ACHN (cell line): ENCODE data around the gene SFTPB.
A peak's percentile ranks its signal among the peaks of the same experiment; 100 is the strongest.

Experiments used
- DNase-seq: peaks from one replicate; pipeline ENCODE4 v3.0.0-alpha.2; 2015
- in situ Hi-C: cut with HindIII; loops from 2 replicates; pipeline ENCODE4 v1.10.0; 2017; ENCODE audit warnings: low sequenced_read_pairs, low pct_ligation_motif_present, low pct_unique_long_range_greater_than_20kb

Gene SFTPB

DNA sequence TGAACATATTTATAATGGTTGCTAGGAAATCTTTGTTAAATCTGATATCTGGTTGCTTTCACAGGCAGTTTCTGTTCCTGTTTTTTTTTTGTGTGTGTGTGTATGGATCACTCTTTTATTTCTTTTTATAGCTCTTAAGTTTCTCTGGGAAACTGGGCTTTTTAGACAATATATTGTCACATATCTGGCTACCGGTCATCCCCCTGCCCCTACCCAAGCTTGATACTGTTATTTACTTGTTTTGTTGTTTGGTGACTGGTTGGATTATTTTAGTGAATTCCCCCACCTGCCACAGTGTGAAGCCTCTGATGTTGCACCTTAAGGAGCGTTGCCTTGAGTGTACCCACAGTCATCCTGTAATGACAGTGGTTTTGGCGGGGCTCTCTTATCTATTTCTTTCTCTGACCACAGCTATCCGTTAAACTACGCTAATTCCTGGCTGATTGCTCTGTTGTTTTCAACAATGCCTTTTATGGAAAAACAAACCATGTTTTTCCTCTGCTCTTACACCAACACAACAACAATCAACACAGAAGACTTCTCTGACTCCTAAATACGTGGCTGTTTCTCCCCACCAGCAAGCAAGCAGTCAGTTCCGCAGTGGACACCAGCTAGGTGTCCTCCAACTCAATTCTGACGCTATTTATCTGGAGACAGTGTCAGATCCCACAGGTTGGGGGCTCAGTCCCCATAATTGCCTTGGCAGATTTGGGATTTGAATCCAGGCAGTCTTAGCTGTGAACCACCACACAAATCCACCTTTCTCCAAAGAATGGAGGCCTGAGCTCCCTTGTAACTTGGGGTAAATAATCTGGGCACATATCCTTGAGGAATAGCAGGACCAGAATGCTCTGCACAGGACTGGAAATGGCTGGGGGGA, 37.0 kb upstream of the SFTPB start:
- in situ Hi-C loops = loop anchor here (25.0 kb wide), 1 partner anchor 107 kb away; no protein-coding TSS in a partner anchor
- DNase-seq = no peak

DNA sequence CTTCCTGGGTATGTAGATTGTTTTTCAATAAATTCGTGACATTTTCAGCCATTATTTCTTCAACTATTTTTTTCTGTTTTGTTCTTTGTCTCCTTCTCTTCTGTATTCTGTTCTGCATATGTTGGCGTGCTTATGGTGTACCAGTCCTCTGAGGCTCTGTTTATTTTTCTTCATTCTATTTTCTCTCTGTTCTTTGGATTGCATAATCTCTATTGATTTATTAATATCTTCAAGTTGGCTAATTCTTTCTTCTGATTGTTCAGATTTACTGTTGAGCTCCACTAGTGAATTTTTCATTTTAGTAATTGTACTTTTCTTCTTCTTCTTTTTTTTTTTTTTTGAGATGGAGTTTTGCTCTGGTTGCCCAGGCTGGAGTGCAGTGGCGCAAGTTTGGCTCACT, 36.0 kb upstream of the SFTPB start:
- in situ Hi-C loops = loop anchor here (25.0 kb wide), 1 partner anchor 108 kb away; no protein-coding TSS in a partner anchor
- no peak for DNase-seq

DNA sequence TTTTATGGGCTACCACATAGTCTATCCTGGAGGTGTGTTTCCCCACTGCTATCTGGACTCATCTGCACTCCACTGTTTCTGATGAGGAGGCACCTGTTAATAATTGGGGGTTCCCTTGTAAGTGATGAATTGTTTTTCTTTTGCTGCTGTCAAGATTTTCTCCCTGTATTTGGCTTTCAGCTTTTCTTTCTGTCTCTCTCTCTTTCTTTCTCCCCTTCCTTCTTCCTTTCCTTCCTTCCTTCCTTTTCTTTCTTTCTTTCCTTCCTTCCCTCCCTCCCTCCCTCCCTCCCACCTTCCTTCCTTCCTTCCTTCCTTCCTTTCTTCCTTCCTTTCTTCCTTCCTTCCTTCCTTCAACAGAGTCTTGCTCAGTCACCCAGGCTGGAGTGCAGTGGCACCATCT, 35.3 kb upstream of the SFTPB start:
- in situ Hi-C loops = loop anchor here (25.0 kb wide), 1 partner anchor 109 kb away; no protein-coding TSS in a partner anchor
- no peak for DNase-seq

DNA sequence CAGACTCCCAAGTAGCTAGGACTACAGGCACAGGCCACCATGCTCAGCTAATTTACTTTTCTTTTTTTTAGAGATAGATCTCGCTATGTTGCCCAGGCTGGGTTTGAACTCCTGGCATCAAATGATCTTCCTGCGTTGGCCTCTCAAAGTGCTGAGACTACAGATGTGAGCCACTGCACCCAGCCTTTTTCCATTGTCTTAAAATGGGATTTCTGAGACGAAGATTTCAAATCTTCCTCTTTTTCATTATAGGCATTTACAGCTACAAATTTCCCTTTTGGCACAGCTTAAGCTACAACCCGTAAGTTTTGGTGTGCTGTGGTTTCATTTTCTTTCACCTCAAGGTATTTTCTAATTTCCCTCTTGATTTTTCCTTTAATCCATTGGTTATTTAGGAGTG, 34.8 kb upstream of the SFTPB start:
- no peak for DNase-seq
- in situ Hi-C loops = loop anchor here (25.0 kb wide), 1 partner anchor 110 kb away; no protein-coding TSS in a partner anchor

DNA sequence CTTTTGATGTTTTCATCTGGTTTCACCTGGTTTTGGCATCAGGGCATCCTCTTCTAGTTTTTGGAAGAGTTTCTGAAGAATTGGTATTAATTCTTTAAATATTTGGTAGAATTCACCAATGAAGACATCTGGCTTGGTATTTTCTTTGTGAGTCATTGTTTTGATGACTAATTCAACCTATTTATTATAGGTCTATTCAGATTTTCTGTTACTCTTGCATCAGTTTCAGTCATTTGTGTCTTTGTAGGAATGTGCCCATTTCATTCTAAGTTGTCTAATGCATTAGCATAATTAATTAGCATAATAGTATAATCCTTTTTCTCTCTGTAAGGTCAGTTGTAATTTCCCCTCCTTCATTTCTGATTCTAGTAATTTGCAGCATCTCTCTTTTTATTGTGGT, 34.2 kb upstream of the SFTPB start:
- DNase-seq = peak; percentile 35
- in situ Hi-C loops = loop anchor here (25.0 kb wide), 1 partner anchor 110 kb away; no protein-coding TSS in a partner anchor

DNA sequence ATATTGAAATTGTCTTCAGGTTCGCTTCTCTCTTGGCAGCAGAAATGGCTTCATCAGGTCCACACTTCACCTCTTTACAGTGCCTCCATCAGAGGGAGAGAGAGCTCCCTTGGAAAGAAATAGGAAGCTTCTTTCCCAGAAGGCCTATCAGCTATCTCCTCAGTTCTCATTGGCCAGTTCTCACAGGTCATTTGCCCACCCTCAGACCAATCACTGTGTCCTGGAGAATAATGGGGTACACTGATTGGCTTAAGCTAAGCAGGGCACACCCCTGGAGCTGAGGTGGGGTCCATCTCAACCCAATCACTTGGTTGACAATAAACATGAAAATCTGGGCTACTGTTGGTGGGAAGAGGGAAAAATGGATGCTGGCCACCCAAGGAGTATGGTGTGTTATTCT, 31.3 kb upstream of the SFTPB start:
- DNase-seq = peak; percentile 7
- in situ Hi-C loops = no loop called here

DNA sequence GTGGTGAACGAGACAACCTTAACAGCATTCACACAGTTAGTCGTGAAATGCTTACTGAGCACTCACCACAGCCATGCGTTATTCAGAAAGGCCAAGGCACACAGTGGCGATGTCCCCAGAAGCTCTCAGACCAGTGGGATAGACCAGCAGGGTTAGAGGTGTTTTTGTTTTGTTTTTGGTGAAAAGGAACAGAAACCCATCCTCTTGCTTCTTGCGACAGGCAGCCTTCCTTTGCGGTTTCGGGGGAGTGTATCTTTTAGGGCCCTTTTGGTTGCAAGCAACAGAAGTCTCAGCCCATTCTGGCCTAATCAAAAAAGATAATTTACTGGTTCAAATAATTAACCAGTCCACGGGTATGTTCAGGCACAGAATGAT, 30.9 kb upstream of the SFTPB start:
- no peak for DNase-seq
- in situ Hi-C loops = no loop called here

DNA sequence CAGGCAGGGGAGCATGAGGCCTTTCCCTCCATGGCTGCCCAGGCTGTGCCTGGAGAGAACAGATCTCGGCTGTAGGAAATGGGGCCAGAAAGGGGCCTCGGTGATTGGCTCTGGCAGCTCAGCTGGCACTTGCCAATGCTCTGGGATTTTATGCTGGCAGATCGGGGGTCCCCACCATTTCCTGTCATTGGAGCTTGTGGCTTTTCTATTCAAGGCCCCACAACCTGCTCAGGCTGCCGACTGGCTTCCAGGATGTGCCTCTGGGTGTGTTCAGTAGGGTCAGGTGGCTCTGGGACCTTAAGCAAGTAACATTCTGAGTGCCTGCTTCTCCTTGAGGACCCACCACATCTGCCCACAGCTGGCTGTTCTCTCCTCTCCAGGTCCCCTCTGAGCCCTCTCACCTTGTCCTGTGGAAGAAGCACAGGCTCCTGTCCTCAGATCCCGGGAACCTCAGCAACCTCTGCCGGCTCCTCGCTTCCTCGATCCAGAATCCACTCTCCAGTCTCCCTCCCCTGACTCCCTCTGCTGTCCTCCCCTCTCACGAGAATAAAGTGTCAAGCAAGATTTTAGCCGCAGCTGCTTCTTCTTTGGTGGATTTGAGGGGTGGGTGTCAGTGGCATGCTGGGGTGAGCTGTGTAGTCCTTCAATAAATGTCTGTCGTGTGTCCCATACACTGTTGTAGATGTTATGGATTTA, 30.3 kb upstream of the SFTPB start:
- in situ Hi-C loops = no loop called here
- no peak for DNase-seq

DNA sequence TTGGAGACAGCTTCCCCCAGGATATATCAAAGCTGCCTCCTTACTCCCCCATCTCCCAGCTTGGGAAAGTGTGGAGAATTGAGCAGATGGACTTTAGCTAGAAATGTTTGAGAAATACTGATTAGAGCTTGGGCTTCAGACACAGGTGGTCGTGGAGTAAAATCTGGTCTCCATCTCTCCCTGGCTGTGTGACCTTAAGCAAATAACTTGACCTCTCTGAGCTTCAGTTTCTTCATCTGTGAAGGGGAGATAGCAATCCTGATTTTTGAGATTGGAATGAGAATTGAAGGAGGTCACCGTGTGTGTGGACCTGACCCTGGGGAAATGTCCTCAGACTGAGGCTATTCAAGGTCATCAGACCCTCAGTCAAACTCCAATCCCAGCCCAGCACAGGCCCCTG, 29.7 kb upstream of the SFTPB start:
- in situ Hi-C loops = no loop called here
- DNase-seq = no peak

DNA sequence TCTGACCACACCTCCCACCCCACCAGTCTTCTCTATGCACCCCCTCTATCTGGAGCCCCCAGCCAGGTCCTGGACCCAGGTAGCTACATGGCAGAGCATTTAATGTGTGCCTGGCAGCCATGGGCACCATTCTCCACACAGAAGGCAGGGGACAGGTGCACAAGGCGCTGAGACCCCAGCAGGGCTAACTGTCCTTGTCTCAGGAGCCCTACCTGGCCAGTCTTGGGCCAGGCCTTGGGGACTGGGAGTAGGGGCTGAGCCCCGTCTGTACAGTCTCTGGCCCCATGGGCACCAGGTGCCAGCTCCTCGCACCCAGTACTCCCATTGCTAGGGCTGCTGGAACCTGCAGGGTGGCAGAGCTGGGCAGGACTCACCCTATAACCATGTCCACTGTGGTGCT, 29.1 kb upstream of the SFTPB start:
- no peak for DNase-seq
- in situ Hi-C loops = no loop called here

DNA sequence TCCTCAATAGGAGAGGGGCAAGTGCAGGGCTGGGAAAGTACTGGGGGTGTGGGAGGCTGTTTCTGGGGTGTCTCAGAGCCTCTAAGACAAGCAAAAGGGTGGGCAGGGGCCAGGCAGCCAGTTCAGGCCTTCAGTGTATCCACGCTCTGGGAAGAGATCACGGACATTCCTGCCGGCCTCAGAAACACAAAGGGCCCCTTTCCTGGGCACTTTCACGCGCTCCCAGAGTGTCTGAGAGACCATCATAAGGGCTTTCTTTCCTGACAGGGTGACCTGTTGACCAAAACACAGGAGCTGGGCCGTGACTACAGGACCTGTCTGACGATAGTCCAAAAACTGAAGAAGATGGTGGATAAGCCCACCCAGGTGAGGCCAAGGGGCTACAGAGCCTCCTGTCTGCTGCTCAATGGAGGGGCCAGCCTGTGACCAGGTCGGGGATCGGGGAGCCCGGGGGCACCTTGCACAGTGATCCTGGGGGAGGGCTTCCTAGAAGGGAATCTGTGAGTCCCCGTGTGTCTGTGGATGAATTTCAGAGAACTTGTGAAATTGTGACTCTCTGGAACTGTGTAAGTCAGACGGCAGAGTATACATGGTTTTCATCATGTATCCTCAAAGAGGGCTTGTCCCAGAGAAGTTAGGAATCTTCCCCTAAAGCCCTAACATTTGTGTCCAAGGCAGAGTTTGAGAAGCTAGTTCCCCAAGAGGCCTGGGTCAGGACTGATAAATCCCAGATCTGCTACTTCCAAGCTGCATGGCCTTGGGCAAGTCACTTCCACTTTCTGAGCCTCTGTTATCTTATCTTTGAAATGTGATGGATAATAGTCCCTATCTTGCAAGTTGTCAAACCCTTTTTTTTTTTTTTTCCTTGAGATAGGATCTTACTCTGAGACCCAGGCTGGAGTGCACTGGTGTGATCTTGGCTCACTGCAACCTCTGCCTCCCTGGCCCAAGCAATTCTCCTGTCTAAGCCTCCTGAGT, 28.0 kb upstream of the SFTPB start:
- in situ Hi-C loops = no loop called here
- DNase-seq = no peak

DNA sequence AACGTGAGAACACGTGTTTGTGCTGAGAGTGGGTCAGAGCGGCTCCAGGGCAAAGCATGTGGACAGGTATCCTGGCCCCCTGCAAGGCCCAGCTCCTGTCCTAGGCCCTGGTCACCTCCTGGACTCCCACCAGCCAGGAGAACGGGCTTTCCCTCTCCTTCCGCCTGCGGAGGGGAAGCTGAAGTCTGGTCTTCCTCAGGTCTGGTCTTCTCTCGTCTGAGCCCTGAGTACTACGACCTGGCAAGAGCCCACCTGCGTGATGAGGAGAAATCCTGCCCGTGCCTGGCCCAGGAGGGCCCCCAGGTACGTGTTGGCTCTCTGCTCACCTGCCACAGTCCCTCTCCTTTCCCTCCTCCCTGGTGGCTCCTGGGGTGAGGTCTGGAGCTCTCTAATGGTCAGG, 27.1 kb upstream of the SFTPB start:
- in situ Hi-C loops = no loop called here
- no peak for DNase-seq

DNA sequence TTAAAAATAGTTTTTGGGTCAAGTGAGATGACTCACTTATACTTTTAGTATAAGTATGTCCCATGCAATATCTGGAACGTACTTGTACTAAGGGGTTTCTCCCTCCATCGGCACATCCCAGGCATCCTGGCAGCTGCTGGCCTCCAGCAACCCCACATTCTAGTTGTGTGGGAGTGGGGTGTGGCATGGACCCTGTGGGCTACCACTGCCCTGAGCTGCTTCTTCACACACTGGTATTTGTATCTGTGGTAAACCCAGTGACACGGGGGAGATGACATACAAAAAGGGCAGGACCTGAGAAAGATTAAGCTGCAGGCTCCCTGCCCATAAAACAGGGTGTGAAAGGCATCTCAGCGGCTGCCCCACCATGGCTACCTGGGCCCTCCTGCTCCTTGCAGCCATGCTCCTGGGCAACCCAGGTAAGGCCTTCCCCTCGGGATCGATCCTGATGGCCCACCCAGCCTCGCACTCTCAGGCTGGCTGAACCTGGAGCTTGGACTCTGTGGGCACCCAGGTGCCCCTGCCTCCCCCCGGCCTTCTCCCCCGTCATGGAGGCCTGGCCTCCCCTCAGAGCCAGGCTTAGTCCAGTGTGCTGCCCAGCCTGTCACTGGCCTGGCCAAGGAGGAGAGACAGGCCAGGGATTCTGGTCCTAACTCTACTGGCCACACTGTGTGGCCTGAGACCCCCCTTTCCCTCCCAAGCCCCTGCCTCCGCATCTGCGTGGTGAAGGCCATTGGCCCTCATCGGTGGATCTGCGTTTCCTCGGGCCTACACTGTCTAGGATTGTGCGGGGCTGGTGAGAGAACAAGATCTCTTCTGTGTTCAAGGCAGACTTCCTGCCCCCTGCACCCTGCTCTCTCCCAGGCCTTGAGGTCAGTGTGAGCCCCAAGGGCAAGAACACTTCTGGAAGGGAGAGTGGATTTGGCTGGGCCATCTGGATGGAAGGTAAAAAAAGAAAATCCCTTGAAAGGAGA, 26.3 kb upstream of the SFTPB start, which contains the start of gene GNLY:
TSS of gene GNLY (plus strand) at position 307 of the 974 bp plus-strand sequence. CDS start at position 368, 61 bp downstream.
- in situ Hi-C loops = no loop called here
- DNase-seq = no peak

DNA sequence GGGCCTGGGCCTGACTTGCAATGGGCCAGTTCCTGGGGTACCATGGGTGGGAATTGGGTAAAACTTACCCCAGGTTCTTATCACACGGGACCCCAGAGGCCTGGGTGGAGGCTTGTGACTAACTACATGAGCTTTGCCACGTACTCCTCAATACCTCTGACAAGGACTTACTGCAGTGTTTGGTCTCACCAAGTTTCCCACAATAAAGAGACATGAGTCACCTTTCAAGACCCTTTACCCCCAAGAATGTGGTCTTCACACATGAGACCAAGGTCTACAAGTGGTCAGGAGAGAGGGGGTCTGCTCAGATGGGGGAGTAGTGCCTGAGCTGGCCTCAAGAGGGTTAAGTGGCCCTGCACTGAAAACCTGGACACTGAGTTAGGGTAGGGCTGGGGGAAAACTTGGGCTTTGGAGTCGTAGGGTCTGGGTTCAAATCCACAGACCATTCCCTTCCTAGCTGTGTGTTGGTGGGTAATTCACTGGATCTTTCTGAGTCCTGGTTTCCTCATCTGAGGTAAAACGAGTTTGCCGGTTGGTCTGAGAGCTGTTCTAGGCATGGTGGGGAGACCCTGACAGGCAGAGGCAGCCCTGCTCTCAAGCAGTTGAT, 24.1 kb upstream of the SFTPB start:
- DNase-seq = no peak
- in situ Hi-C loops = no loop called here

DNA sequence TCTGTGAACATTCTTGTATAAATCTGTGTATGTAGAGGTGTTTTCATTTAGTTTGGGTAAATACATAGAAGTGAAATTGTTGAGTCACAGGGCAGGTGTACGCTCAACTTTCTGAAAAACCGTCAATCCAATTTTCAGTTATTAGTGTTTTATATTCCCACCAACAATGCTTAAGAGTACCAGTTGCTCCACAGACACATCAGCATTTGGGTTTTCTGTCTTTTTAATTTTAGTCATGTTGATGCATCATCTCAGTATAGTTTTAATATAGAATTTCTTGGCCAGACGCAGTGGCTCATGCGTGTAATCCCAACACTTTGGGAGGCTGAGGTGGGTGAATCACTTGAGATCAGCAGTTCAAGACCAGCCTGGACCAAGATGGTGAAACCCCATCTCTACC, 22.9 kb upstream of the SFTPB start:
- no peak for DNase-seq
- in situ Hi-C loops = no loop called here

DNA sequence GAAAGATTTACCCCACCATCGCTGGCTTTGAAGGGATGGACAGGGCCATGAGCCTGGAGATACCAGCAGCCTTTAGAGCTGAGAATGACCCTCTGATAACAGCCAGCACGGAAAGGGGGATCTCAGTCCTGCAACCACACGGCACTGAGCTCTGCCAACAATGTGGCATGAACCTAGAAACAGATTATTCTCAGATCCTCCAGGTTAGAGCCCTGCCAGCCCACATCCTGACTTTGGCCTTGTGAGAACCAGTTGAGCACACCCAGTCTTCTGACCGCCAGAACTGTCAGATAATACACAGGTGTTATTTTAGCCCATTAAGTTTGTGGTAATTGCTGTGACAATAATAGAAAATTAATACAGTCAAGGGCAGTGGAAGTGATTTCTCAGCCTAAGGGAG, 16.8 kb upstream of the SFTPB start:
- no peak for DNase-seq
- in situ Hi-C loops = no loop called here

DNA sequence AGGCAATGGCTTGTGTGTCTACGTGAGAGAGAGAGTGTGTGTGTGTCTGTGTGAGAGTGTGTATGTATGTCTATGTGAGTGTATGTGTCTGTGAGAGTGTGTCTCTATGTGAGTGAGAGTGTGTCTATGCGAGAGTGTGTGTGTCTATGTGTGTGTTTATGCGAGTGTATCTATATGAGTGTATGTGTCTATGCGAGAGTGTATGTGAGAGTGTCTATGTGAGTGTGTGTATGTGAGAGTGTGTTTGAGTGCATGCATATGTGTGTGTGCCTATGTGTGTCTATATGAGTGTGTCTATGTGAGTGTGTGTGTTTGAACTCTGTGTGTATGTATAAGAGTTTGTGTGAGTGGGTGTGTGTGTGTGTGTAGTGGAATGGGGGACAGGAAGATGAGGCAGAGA, 16.4 kb upstream of the SFTPB start:
- DNase-seq = no peak
- in situ Hi-C loops = no loop called here
